IPS-NIHi7 (cell line): Measurements from ENCODE around the gene TNNI3K.

Experiments
- DNase-seq: peaks from one replicate; pipeline ENCODE4 v3.0.0; 2012; ENCODE audit warnings: mixed read lengths; ENCODE audit errors: extremely low spot score

TNNI3K gene

GRCh38 chr1:74314438-74314837, 79.3 kb downstream of the TNNI3K start:
- DNase-seq, result no peak

- DNase-seq, result no peak
Measured at GRCh38 chr1:74316302-74316701, 81.1 kb downstream of the TNNI3K start.

- no peak for DNase-seq
Measured at GRCh38 chr1:74317663-74318062, 82.5 kb downstream of the TNNI3K start.

GRCh38 chr1:74323937-74324473, 88.8 kb downstream of the TNNI3K start:
- DNase-seq, result no peak

- DNase-seq, result no peak
Measured at GRCh38 chr1:74324684-74325448, 89.7 kb downstream of the TNNI3K start.

DNA sequence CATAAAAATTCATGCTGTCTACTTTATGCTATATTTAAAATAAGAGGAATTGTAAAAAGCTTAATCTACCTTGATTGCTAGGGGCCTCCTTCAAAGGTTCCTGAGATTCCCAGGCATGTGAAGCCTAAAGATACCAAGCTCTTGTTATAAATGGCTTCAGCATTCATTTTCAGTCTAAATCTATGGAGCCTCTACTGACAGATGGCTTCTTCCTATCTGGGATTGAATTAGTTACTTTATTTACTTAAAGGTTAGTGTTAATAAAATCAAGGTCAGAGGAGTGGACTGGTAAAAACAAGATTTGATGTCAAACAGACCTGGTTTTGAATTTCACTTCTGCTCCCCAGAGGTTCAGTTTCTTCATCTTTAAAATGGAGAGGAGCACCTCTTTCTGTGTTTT, 93.7 kb downstream of the TNNI3K start:
- no peak for DNase-seq

GRCh38 chr1:74333244-74333643, 98.1 kb downstream of the TNNI3K start:
- no peak for DNase-seq

DNA sequence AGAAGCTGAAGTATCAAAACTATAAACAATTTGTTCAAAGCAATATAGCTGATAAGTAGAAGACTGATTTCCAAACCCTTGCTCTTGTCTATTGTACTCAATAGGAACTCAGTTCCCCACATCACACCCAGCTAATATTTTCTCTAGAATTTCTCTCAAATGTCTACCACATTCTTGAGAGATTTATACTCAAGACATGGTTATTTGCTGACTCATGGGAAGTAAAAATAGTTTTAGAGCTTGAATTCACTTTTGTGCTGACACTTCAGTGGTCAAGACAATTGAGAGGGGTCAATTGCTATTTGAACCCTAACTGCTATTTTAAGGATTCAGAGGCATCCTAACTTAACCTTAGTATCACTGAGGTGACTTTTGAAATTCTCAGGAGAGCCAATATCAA, 99.0 kb downstream of the TNNI3K start:
- no peak for DNase-seq

DNA sequence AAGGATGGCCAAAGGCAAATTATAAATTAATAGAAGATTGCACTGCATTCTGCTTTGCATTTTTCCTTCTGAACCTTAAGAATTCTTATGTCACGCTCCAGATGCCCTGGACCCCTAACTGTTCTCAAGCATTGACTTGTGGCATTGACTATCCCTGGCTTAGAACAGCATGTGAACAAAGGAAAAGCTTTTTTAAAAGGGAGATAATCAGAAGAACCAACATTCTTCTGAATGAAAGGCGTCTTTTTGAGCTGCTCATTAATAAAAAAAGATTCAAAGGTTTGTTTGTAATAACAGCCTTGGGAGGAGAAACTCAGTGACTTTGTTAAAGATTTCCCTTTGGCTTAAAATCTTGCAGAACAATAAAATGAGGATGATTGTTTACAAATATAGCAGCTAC, 105.5 kb downstream of the TNNI3K start:
- no peak for DNase-seq

- no peak for DNase-seq
Measured at GRCh38 chr1:74341702-74342339, 106.6 kb downstream of the TNNI3K start.

- DNase-seq, result peak; percentile 11
Measured at GRCh38 chr1:74343216-74343615, 108.0 kb downstream of the TNNI3K start.

DNA sequence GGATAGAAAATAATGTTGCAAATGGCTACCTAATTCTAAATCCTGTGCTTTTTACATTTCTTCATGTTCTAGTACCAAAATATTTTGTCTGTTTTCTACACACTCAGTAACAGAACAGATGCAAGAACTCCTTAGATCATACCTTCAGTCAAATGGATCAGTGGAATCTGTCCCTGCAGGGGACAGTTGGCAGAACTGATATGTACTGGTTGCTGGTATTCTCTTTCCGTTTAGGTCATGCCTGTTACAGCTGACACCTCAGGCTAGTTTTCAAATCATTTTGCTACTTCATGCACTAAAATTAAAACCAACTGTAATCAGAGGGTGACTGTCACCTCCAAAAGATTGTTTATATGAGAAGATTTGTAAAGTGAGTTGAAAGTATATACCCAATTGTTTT, 109.2 kb downstream of the TNNI3K start:
- DNase-seq, result no peak

DNA sequence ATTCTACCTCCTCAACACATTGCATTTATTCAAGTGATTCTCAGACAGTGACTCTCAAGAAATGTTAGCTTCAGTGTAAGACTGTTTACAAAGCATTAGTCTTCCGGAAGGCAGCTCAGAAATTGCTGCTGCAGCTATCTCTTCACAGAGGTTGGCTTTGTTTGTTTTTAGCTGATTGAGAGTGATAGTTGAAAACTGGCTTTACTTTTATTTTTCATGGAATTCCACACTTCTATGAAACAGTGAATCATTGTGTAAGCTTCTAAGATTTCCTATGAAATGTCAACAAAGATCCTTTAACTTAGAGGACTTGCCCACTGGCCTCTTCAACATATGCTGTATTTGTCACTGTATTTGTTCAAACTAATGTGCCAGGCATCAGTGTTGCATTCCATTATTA, 121.3 kb downstream of the TNNI3K start:
- DNase-seq, result no peak

DNA sequence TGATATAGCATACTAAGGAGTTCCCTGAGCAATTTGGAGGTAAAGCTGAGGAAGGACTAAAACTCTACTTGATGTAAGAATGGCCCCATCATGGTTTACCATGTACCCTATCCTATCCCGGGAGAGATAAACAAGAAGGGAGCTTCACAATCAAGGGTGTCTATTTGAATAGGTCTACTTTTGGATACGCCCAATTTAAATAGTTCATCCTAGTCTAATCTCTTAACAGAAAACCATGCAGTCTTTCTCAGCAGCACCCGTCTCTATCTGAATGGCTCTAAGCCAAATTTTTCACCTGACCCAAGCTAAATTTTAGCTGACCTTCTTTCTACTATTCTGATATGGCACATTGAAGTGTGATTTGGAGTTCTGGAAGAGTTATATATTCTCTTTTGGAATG, 122.0 kb downstream of the TNNI3K start:
- DNase-seq, result no peak

DNA sequence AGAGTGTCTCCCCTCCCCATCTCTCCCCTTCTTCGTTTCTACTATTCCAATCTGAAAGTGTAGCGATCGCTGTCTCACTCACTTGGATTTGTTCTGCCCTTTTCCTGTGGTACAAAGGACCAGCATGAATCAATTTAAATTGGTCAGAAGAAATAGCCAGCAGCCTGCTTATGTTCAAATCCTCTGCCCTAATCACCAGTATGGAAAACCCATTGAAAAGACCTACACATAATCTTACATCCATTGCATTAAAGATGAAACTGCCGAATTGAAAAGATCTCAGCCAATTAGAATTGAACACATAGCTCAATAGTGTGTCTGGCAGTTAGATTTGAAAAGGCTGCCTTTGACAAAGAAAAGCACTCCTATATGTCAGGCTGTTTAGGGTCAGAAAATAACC, 122.6 kb downstream of the TNNI3K start:
- no peak for DNase-seq

DNA sequence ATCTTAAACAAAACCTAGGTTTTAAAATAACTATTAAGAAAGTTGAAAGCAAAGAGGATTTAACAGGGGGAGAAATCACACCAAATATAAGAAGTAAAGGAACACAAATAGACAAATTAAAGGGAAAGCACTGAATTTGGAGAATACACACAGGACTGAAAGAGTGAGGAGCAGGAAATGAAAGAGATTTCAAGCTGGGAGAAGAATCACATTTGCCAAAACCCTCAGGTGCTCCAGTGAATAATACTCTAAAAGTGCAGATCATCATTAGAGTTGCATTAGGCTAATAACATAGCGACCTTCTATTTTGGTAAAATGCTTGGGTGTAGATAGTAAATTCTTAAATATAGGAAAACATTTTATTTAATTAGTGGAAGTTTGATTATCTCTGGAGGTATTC, 127.5 kb downstream of the TNNI3K start:
- DNase-seq, result no peak

DNA sequence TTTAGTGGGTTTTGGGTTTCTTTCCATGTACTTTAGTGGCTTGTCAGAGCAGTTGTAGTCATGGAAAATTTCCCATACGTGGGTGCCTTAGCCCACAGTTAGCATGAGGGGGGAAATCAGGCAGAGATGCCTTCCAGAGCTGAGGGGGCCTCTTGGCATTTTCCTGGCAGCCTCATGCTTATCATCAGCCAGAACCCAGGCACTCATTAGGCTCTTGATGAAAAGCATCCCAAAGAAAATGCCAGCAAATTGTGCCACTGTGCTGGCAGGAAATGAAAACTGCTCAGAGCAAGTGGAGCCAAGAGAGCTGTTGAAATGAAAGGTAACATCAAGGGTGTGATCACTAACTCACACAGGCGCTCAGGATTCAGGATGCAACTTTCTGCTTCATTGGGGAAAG, 128.0 kb downstream of the TNNI3K start:
- DNase-seq, result no peak

GRCh38 chr1:74367175-74367813, 132.1 kb downstream of the TNNI3K start:
- no peak for DNase-seq

GRCh38 chr1:74368335-74368734, 133.1 kb downstream of the TNNI3K start:
- no peak for DNase-seq

- no peak for DNase-seq
Measured at GRCh38 chr1:74375376-74375775, 140.2 kb downstream of the TNNI3K start.

- no peak for DNase-seq
Measured at GRCh38 chr1:74380252-74380651, 145.1 kb downstream of the TNNI3K start.

DNA sequence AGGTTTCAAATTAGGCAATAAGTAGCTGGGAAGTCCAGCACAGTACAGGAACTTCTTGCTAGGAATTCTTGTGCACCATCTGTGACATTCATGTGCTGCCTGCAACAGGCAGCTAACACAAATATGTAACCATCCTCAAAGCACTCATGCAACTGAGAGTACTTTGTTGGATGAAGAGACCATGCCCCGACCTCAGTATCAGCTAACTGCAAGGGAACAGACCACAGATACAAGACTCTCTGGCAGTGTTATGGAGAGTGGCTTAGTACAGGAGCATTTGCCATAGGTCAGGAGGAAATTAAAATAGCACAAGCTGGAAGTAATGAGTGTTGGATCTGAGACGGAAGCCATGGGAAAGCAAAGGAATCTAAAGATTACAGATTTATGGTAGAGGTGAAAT, 153.7 kb downstream of the TNNI3K start:
- no peak for DNase-seq

- peak; percentile 24 for DNase-seq
Measured at GRCh38 chr1:74392186-74392585, 157.0 kb downstream of the TNNI3K start.
